CD1c-positive myeloid dendritic cell (primary cell): ENCODE measurements around the gene NUDT14.

Experiments
- DNase-seq: peaks from one replicate; pipeline ENCODE4 v3.0.0-alpha.2; 2016; ENCODE audit errors: extremely low spot score

The NUDT14 gene

GRCh38 chr14:105212541-105213300, 31.6 kb upstream of the NUDT14 start:
- no peak for DNase-seq

GRCh38 chr14:105211758-105212089, 30.6 kb upstream of the NUDT14 start:
- DNase-seq = no peak

GRCh38 chr14:105211086-105211757, 30.1 kb upstream of the NUDT14 start:
- DNase-seq = no peak

- DNase-seq = no peak
Observed at GRCh38 chr14:105210266-105211025, 29.3 kb upstream of the NUDT14 start.

GRCh38 chr14:105209646-105210045, 28.5 kb upstream of the NUDT14 start:
- DNase-seq = no peak

GRCh38 chr14:105209091-105209490, 28.0 kb upstream of the NUDT14 start:
- no peak for DNase-seq

- no peak for DNase-seq
Observed at GRCh38 chr14:105208738-105209075, 27.6 kb upstream of the NUDT14 start.

GRCh38 chr14:105207996-105208737, 27.1 kb upstream of the NUDT14 start:
- DNase-seq = no peak

- DNase-seq = no peak
Observed at GRCh38 chr14:105207460-105207901, 26.4 kb upstream of the NUDT14 start.

- no peak for DNase-seq
Observed at GRCh38 chr14:105206873-105207272, 25.8 kb upstream of the NUDT14 start.

GRCh38 chr14:105205673-105206208, 24.6 kb upstream of the NUDT14 start:
- no peak for DNase-seq

GRCh38 chr14:105204931-105205672, 24.0 kb upstream of the NUDT14 start:
- no peak for DNase-seq

- DNase-seq = no peak
Observed at GRCh38 chr14:105204206-105204930, 23.3 kb upstream of the NUDT14 start.

- no peak for DNase-seq
Observed at GRCh38 chr14:105203701-105204100, 22.6 kb upstream of the NUDT14 start.

GRCh38 chr14:105203057-105203531, 22.0 kb upstream of the NUDT14 start:
- peak; percentile 73 for DNase-seq

- peak; percentile 88 for DNase-seq
Observed at GRCh38 chr14:105201925-105202513, 20.9 kb upstream of the NUDT14 start.

GRCh38 chr14:105201156-105201924, 20.2 kb upstream of the NUDT14 start:
- no peak for DNase-seq

- no peak for DNase-seq
Observed at GRCh38 chr14:105200641-105201040, 19.5 kb upstream of the NUDT14 start.

GRCh38 chr14:105200074-105200473, 19.0 kb upstream of the NUDT14 start:
- DNase-seq = no peak
